DMS114 treated with DMSO at 0.1 percent for 48 hours (cell line): ENCODE results near the gene PTPRM.

ENCODE experiments used
- DNase-seq: peaks from one replicate; lab custom pipeline; 2025; ENCODE audit not compliant: unreplicated experiment; lab: John Stamatoyannopoulos, UW

The PTPRM gene

DNA sequence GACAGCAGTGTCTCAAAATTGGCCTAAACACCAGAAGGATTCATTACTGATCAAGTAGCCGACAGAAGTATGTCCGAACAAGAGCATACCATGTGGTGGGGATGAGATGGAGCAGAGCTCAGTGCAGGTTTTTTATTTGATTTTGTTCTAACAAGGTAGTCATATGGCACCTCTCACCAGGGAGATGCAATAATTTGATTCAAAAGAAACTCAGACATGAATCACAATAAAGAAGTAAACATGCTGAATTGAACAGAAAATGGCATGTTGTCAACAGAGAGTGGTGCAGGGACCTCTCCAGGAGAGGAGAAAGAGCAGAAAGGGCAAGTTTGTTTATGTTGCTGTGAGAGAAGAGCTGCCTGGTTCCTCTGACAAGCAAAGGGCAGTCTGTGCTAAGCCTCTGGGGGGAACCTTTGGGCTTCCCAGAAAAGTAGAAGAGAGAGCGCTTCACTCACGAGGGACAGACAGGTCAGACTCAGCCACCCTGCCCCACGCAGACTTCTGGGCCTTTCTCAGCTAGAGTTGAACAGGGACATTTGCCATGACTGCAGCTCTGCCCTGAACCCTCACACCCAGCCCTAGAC is 690.8 kb downstream of the PTPRM start:
- no peak for DNase-seq

DNA sequence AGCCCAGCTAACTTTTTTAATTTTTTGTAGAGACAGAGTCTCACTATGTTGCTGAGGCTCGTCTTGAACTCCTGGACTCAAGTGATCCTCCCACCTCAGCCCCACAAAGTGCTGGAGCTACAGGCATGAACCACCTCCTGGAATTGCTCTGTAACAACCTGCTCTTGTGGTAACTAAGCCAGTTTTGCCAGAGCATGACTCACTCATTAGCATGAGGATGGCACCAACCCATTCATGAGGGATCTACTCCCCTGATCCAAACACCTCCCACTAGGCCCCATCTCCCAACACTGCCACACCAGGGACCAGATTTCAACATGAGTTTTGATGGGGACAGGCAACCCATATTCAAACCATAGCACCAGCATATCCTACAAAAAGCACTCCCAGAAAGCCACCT is 693.2 kb downstream of the PTPRM start:
- DNase-seq, result no peak

DNA sequence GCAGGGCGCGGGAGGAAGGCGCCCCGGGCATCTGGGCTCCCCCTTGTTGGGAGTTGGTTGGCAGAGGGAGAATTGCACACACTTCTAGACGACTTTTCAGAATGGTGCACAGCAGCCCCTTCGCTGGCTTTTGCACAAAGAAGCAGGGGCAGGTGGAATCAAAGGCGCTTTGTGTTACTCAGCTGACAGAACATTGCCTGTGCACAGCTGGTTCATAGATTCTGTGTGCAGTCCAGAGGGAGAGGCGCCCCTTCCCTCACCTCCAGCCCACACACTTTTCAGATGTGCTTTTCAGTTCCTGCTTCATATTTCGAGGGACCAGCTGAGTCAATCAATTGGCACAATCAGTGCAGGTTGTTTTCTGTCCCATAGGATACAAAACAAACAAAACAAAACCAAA is 693.7 kb downstream of the PTPRM start:
- no peak for DNase-seq

DNA sequence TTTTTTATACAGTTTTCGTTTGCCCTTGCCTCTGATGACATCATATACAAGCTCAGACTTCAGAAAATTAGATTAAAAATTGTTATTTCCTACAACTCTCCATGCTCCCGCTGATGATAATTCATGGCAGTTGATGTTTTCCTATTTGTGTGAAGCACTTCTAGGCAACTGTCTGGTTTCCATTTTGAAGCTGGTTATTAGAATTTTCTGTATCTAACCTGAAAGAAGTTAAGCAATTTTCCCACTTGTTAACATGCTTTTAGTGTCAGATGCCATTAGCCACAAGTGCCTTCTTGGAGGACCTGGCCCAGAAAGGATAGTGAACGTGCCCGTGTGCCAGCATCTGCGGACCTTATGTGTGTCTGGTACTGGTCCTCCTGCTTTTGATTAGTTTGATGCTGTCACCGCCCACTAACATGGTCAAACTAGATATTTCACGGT is 694.6 kb downstream of the PTPRM start:
- DNase-seq, result no peak

DNA sequence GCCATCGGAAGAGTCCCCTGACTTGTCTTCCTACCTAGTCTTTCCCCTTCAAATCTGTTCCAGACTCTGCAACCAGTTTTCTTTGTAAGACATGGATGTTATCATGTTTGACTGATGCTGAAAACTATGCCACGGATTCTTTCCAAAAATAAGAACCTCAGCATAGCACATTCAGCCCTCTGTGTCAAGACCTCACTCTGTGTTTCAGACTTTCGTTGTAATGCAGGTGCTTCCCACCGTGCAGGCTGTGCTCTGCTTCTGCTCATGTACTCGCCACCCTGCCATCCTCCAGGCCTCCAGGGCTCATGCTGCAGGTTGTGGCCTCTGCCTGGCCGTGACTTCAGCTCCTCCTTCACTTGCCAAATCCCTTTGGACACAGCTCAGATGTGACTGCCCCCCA is 695.1 kb downstream of the PTPRM start:
- no peak for DNase-seq

DNA sequence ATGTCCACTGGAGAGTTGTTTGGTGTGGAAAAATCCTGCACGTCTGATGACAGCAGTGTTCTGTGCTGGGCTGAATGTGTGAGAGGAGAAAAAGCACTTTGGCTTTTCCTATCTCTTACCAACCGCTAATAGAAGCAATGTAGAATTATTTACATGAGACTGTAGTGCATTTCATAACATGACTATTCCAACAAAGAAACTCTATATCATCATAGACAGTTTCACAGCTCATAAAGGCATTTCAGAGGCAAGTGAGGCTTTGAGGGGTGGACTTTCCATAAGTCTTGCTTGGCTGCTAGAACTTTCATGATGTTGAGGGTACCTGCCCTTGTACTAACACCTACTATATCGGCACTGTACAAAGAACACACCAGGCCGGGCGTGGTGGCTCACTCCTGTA is 697.0 kb downstream of the PTPRM start:
- DNase-seq, result no peak

DNA sequence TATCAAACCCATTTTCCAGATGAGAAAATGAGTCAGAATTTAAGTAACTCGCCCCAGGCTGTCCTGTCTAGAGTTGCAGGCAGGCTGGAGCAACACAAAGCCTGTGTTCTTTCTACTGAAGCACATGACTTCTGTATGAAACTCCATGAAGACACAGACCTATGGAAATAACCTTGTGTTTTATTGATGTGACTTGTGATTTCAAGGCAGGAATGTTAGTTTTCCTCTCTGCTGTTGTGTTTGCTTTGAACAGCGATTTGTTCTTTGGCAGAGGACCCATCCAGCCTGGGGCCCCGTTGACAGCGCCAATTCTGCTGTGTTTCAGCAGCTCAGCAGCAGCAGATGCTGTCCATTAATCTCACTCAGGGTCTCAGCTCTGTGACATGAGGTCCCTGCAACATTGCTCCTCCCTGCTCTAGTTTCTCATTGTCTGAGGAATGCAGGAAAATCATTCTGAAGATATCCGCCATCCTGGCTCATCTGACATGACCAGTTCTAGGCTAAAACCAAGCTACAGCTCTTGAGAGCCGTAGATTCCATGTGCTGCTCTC is 697.8 kb downstream of the PTPRM start:
- DNase-seq, result no peak

DNA sequence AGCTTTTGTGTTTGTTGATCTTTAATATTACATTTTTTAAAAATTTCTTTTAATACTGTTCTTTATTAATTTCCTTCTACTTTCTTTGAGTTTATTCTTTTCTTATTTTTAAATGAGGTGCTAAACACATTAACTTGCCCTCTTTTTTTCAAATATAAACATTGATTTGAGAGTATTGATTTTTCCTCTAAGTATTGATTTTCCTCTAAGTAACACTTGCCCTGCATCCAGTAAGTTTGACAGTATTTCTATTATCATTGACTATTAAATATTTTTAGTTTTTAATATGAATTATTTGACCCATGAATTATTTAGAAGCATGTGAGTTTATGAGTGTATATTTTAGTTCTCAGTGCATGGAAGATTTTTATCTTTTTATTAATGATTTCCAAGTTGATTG is 705.1 kb downstream of the PTPRM start:
- DNase-seq, result no peak

DNA sequence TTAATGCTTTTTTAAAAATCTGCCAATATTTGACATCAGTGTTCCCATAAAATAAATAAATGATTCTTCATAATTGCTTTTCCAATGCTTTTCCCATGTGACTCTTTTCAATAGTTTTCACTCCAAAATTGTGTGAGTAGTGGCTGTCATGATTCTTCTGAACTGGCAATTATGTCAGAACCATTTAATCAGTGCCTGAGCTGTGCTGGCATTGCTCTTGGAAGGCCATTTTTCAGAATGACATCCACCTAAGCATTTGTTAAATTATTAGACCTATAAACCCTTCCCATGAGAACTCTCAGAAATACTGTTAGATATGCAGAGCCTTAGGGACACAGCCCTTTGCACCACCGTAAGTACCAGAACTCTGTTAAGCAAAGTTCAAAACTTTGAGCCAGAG is 707.3 kb downstream of the PTPRM start:
- DNase-seq, result no peak

DNA sequence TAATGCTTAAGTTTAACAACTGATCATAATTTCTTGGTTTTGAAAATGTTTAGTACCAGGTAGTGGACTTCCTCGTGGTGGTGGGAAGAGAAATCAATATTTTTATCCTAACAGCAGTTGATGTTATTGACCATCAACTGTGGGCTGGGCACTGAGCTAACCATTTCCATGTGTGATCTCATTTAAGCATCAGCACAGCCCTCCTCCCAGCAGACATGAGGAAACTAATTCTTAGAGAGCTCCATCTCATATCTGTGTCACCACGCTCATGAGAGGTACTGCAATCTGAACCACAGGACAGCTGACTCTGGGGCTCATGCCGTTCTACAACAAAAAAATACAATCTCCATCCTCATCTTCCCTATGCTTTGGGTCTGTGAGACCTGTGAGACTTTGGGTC is 709.3 kb downstream of the PTPRM start:
- no peak for DNase-seq

DNA sequence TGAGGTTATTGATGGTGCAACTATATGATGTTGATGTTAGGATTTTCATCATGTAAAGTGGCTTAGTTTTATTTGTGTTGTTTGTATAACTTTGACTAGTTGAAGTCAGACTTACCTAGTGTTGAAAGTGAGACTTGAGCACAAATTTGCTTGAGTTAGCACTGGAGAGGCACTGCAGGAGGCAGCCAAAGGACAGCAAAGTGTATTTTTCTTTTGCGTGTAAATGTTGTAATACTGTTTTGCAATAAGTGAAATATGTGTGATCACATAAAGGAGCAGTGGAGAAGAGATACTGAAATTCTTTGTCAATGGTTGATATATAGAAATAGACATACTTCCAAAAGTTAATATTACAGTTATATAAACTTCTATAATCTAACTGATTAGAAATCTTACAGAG is 710.2 kb downstream of the PTPRM start:
- no peak for DNase-seq

DNA sequence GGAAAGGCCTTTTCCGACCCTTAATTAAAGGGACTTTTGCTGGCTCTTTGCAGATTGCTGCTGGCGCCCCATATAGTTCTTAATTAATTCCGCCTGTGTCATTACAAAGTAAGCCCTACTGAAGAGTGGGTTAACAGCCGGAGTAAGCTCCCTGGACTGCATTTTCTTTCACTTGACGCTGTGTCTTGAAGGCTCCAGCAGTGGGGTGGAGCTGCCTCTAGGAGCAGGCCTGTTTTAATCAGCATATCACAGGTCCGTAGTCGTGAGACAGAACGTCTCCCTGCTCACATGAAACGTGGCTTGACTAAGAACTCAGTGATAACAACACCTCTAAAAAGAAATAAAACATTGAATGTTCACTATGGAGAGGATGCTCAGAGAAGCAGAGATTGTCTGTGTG is 712.2 kb downstream of the PTPRM start:
- DNase-seq, result no peak

DNA sequence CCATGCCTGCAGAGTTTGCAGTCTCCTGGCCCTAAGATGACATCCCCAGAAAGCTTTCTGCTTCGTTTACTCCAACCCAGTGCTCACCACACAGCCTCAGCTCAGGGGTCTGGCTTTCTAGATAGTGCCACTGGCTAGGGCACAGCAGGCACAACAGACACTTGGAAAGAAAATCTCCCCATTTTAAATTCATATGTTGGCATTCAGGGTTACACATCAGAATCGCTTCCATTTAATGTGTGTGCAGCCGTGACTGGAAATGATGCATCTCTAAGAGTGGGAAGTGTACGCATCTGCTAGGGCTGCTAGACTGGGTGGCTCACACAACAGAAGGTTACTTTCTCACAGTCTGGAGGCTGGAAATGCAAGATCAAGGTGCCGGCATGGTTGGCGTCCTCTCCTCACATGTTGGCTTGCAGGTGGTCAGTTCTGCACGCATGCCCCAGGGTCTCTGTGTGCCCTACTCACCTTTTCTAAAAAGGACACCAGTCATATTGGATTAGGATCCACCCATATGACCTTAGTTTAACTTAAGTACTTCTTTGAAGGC is 712.7 kb downstream of the PTPRM start:
- DNase-seq, result no peak

DNA sequence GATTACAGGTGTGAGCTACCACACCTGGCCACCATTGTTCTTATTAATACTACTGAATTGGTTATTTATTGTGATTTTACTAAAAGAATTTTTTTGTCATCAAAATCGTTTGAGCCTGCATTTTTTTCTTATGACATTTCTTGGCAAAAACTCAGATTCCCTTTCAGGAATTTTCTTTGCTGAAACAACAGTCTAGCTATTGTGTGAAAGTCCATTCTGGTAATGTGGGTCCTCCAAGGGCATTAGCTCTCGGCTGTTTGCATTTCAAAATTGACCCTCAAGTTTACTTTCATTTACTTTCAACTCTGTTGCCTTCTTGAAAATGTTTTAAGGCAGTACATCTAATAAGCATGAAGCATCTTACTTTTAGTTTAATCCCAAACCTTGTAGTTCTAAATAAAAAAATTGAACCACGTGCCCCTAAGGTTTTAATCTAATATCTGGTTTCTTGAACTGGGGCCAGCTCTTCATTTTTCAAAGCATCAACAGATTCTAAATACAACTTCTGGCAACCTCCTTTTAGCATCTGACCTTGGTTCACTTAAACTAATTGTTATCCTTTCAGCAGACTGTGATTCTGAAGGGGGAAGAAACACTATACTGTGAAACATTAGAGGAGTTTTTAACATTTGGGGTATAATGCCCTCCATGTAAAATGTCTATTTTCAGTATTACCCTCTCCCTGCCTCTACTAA is 716.9 kb downstream of the PTPRM start:
- DNase-seq, result no peak

DNA sequence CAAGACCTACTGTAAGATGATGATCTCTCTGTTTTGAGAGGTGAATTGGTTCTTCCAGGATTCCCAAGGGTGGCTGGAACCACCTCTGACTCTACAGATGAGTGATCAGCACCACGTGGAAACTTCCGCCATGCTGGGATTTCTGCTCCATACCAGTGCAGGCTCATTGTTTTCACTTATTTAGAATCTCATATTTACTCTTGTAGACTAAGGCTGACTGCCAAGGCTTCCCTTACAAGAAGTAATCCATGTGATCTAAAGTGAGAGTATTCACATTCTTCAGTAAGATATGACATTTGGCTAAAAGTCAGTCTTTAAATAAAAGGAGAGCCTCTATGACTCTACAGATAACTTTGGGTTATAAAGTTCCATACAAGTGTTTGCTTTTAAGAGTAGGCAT is 719.2 kb downstream of the PTPRM start:
- DNase-seq, result no peak

DNA sequence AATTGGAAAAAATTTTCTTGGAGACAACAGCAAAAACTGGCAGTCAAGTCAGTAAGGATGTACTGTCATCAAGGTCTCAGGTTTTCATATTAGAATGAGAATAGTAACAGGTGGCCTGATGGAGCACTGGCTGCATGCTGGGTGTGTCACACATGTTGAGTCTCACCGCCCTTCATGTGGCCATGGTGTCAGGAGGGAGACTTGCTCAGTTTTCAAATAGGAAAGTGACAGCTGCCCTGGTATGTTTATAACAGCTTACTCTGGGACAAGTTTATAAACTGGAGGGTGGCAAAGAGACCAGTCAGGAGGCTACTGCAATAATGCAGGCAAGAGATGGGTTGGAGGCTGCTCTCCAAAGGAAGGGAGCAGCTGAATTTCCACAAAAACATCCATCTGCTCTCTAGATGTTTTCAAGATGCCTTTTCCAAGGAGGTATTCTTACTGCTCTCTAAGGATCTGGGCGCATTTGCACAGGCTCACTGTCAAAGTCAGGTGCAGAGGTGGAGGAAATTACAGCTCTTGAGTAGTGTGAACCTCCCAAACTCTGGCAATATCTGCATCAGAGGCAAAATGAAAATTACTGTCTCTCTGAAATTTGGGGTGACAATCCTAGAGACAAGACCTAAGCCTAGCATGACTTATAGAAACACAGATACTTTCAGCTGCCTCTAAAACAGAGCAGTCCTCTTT is 720.2 kb downstream of the PTPRM start:
- DNase-seq, result no peak

DNA sequence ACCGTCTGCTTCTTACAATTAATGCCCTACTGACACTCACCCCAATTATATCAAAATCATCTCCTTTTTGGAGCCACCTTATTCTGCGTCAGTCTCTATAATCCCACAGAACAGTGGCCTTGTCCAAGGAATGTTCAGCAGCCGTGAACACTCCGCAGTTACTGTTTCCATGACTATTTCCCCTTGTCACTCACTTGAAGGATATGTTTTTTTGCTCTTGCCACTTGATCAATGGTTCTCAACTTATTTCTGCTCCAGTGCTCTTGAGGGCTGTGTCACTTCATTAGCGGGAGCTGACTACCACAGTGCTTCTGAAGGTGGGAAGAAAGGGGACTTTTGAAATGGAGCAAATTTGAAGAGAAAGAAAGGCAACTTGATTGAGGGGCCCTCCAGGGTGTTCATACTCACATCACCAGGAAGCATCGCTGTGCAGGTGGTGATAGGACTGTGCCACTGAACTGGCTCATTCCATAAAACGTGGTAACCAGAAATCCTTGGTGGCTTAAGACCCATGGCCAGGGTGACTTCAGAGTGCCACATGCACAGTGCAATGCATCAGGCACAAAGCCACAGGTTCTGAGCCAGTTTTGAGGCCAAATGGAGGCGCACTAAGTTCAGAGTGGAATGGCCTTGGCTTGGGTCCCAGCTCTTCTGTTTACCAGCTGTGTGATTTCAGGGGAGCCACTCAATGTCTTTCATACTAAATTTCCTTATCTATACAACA is 721.5 kb downstream of the PTPRM start:
- DNase-seq, result no peak

DNA sequence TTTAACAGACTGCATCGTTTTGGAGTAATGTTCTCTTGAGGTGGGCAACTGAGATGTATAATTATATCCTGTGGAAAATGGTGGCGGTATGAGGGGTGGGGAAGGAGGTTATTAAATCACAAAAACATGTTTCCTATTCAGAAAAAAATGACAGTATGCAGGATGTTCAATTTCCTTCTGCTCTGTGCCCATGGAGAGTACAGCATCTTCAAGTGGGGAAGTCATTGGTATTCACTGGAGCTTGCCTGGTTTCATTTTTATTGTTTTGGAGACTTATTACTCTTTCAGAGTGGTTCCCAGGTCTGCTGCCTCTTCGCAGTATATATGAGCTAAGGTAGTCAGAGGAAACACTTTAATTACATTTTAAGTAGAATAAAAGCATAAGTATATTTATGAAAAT is 723.3 kb downstream of the PTPRM start:
- no peak for DNase-seq

DNA sequence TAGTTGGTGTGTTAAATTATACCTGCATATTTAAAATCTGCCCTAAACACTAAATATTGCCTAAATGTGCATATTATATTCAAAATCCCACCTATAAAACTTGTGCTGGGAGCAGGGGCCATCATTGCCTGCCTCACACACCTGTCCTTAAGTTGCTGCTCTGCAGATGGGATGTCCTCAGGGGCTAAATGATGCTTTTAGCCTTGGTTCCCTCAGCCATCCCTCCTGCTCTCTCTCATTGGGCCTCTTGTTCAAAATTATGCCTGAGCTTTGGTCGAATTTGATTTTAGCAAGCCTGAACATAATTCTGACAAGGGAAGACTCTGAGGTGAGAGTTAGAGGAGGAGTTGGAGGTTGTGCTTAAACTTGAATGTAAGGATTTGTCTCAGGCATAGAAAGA is 723.8 kb downstream of the PTPRM start:
- no peak for DNase-seq

DNA sequence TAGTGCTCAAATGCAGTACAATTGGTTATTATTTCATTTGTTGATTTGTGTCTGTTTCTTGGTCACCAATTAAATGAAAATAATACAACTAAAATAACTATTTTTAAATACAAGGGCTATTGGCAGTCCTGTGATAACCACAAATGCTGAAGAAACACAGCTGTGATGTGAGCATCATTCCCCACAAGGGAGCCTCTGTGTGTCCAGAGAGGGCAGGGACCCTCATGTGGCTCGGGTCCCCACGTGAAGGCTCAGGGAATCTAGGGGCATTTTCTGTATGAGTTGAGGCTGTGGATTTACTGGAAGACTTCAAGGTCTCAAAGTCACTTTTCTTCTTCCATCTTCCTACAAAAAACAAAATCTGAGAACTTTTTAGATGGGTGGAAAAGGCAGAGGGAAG is 726.1 kb downstream of the PTPRM start:
- DNase-seq, result no peak

DNA sequence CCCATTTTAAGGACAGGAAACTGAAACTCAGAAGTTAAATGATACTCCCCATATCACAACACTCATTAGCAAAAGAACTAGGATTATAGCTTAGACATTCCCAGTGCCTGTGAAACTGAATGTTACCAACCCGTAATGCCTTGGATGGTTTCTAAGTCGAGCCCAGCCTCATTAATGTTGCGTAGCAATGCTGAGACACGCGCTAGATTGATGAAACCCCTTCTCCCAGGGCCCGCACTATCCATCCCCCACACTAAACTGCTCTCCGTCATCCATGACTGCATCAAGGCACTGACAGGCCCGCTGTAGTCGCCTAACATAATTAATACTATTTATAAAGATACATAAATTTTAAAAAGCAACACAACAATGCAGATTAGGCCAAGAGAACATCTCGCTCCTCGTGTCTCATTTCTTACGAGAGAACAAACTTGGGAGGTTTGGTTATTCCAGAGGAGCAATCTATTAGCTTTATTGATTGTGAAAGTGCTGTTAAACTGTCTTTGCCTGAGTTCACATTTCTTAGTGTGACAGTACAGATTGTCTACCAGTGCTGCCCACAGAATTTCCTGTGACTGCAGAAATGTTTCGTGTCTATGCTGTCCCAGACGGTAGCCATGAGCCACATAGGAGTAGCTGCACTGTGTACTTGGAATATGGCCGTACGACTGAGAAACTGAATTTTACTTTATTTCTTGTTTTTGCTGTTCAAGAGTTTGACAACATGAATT is 729.9 kb downstream of the PTPRM start:
- DNase-seq, result no peak
